ENCODE results near the gene SIPA1L3. TPM values are rescaled to one million over a fixed set of nuclear protein-coding genes. Genes with fewer than 3 reads are reported as not detected.

SIPA1L3 gene
- 34.1 to 50.5 TPM (median 42.1 TPM) in 5 replicates for total RNA-seq (2022; extraction: Qiagen RNA extraction; ENCODE audit: low read depth)

GRCh38 chr19:37906869-37907734, at the start of gene SIPA1L3:
Gene SIPA1L3 (plus strand): TSS chr19:37907208. CDS start chr19:38081566, 174,358 bp downstream.

DNA sequence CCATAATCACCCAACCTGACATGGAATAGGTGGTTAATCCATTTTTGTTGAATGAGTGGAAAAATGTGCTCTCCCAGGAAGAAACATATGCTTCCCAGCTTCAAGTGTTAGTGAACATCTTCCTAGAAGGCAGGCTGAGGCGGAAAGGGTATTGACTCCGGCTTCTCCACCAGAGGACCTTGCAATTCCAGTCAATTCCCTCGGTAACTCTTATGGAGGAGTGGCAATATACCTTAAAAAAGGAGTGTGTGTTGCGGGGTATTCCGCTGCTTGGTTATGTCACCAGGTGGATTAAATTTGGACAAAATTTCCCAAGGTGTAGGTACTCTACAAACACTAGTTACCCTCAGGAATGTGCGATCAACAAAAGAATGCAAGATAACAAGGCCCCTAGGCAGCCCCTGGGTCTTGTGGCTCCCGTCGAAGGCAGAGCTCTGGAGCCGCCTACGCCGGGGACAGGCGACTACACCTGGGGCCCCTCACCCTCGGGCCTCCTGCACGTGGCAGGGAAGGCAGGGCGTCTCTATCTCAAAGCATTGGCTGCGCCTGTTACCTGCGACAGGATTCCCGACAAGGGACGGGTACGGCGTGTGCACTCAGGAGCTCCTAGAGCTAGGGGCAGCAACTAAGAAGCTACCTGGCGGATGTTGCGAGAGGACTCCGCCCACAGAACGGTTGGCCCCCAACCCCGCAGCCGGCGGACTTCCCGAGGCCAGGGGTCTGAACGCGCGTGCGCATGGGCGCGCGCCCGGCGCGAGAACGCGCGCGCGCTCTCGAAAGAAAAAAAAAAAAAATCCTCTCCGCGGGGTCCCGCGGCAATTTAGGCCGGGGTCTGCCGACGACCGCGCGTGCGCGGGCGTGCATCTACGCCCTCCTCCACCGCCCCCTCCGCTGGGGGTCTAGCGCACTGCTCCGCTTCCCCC, 801 bp upstream of the SIPA1L3 start, which contains the start of gene WDR87:
TSS of gene WDR87 (minus strand) at position 649 of the 923 bp plus-strand sequence. CDS start 8,355 bp downstream, outside the sequence.

GRCh38 chr19:38224014-38224862, 317.2 kb downstream of the SIPA1L3 start, which contains the start of gene DPF1:
Gene DPF1 (minus strand): TSS chr19:38224222. CDS start chr19:38224142, 80 bp downstream.

Other genes starting within 250 kb of the SIPA1L3 start
- 3.2 to 5.2 TPM (median 4.8 TPM) in 5 replicates for gene ZNF607, start 187.4 kb upstream of the SIPA1L3 start, total RNA-seq (2022; extraction: Qiagen RNA extraction; ENCODE audit: low read depth)
- 1.3 to 3.4 TPM (median 1.9 TPM) in 5 replicates for gene ZNF573, start 127.6 kb upstream of the SIPA1L3 start, total RNA-seq (2022; extraction: Qiagen RNA extraction; ENCODE audit: low read depth)
- not detected in 5 replicates for gene WDR87, start 614 bp upstream of the SIPA1L3 start, total RNA-seq (2022; extraction: Qiagen RNA extraction; ENCODE audit: low read depth)

Measured in A549 treated with RU486 at 1 μM for 4 hours (cell line).